SK-N-SH treated with all-trans-retinoic acid at 6 μM for 48 hours (cell line): ENCODE data around the gene KIF4A.

Experiments used
- ATAC-seq: fragments of 200-7000 bp; cut with Tn5 transposase; 3 replicates; pipeline ENCODE4 v1.9.1; 2020; ENCODE audit warnings: mild to moderate bottlenecking, moderate library complexity
- ARNTL ChIP-seq: fragments of 450-650 bp; formaldehyde crosslinking; IDR thresholded peaks from 2 replicates; pipeline ENCODE4 v1.5.0; 2020; ENCODE audit warnings: low read depth, mild to moderate bottlenecking, moderate library complexity, borderline replicate concordance
- BACH2 ChIP-seq: fragments of 250-450 bp; sonication (Bioruptor Pico); IDR thresholded peaks from 2 replicates; pipeline ENCODE4 v1.9.0; 2021; ENCODE audit warnings: mild to moderate bottlenecking, borderline replicate concordance
- CSDC2 ChIP-seq: fragments of 250-450 bp; sonication (Bioruptor Pico); IDR thresholded peaks from 2 replicates; pipeline ENCODE4 v1.5.0; 2020; ENCODE audit warnings: mild to moderate bottlenecking, moderate library complexity
- ESRRG ChIP-seq: fragments of 250-450 bp; sonication (Bioruptor Pico); IDR thresholded peaks from 2 replicates; pipeline ENCODE4 v1.6.1; 2021; ENCODE audit warnings: mild to moderate bottlenecking
- GLIS3 ChIP-seq: fragments of 250-450 bp; sonication (Bioruptor Pico); IDR thresholded peaks from 2 replicates; pipeline ENCODE4 v1.5.0; 2020; ENCODE audit warnings: mild to moderate bottlenecking, moderate library complexity
- OSR1 ChIP-seq: fragments of 250-450 bp; sonication (Bioruptor Pico); IDR thresholded peaks from 2 replicates; pipeline ENCODE4 v1.8.0; 2022; ENCODE audit warnings: moderate library complexity, mild to moderate bottlenecking, inconsistent platforms
- PPARA ChIP-seq: fragments of 250-450 bp; sonication (Bioruptor Pico); IDR thresholded peaks from 2 replicates; pipeline ENCODE4 v1.5.0; 2020; ENCODE audit warnings: mild to moderate bottlenecking, borderline replicate concordance
- RARB ChIP-seq: fragments of 250-450 bp; sonication (Bioruptor Pico); IDR thresholded peaks from 2 replicates; pipeline ENCODE4 v1.8.0; 2021; ENCODE audit warnings: mild to moderate bottlenecking, moderate library complexity
- SNAI2 ChIP-seq: fragments of 250-450 bp; sonication (Bioruptor Pico); IDR thresholded peaks from 2 replicates; pipeline ENCODE4 v1.5.0; 2020; ENCODE audit warnings: mild to moderate bottlenecking, moderate library complexity
- TCF4 ChIP-seq: fragments of 250-450 bp; sonication (Bioruptor Pico); IDR thresholded peaks from 2 replicates; pipeline ENCODE4 v1.8.0; 2021; ENCODE audit warnings: mild to moderate bottlenecking, moderate library complexity, borderline replicate concordance
- TOX ChIP-seq: fragments of 250-450 bp; sonication (Bioruptor Pico); IDR thresholded peaks from 2 replicates; pipeline ENCODE4 v1.8.0; 2021; ENCODE audit warnings: mild to moderate bottlenecking, moderate library complexity, borderline replicate concordance
- ZFP3 ChIP-seq: fragments of 250-450 bp; sonication (Bioruptor Pico); IDR thresholded peaks from 2 replicates; pipeline ENCODE4 v1.5.0; 2020; ENCODE audit warnings: mild to moderate bottlenecking, moderate library complexity
- ZFP30 ChIP-seq: fragments of 450-650 bp; formaldehyde crosslinking; IDR thresholded peaks from 2 replicates; pipeline ENCODE4 v1.5.0; 2022; ENCODE audit warnings: mild to moderate bottlenecking, moderate library complexity
- ZNF565 ChIP-seq: fragments of 450-650 bp; formaldehyde crosslinking; conservative IDR thresholded peaks from 2 replicates; pipeline ENCODE4 v1.5.0; 2020; ENCODE audit warnings: low read depth, mild to moderate bottlenecking, moderate library complexity
- ZNF70 ChIP-seq: fragments of 450-650 bp; formaldehyde crosslinking; IDR thresholded peaks from 2 replicates; pipeline ENCODE4 v1.5.0; 2020; ENCODE audit warnings: mild to moderate bottlenecking, moderate library complexity
- ZNF8 ChIP-seq: fragments of 450-650 bp; formaldehyde crosslinking; IDR thresholded peaks from 2 replicates; pipeline ENCODE4 v1.5.0; 2020; ENCODE audit warnings: mild to moderate bottlenecking, moderate library complexity
- TF ChIP-seq, protein P1 (sequence below): fragments of 250-450 bp; sonication (Bioruptor Pico); IDR thresholded peaks from 2 replicates; pipeline ENCODE4 v1.8.0; 2020; ENCODE audit warnings: mild to moderate bottlenecking, moderate library complexity, borderline replicate concordance
- TF ChIP-seq, protein P2 (sequence below): fragments of 250-450 bp; sonication (Bioruptor Pico); IDR thresholded peaks from 2 replicates; pipeline ENCODE4 v1.8.0; 2021; ENCODE audit warnings: low read depth, mild to moderate bottlenecking, moderate library complexity, borderline replicate concordance
- TF ChIP-seq, protein P3 (sequence below): fragments of 250-450 bp; sonication (Bioruptor Pico); IDR thresholded peaks from 2 replicates; pipeline ENCODE4 v1.5.1; 2020; ENCODE audit warnings: low read depth, mild to moderate bottlenecking, moderate library complexity

The KIF4A gene

GRCh38 chrX:70426286-70427278 is 136.7 kb downstream of the KIF4A start:
- no peak for TF ChIP-seq ZNF8 (CRISPR knock-in tag)
- no peak for TF ChIP-seq ZFP30 (CRISPR knock-in tag)
- no peak for TF ChIP-seq ZNF565 (CRISPR knock-in tag)
- TF ChIP-seq TCF4 (CRISPR knock-in tag), result no peak
- no peak for TF ChIP-seq PPARA (CRISPR knock-in tag)
- TF ChIP-seq, protein P1, sequence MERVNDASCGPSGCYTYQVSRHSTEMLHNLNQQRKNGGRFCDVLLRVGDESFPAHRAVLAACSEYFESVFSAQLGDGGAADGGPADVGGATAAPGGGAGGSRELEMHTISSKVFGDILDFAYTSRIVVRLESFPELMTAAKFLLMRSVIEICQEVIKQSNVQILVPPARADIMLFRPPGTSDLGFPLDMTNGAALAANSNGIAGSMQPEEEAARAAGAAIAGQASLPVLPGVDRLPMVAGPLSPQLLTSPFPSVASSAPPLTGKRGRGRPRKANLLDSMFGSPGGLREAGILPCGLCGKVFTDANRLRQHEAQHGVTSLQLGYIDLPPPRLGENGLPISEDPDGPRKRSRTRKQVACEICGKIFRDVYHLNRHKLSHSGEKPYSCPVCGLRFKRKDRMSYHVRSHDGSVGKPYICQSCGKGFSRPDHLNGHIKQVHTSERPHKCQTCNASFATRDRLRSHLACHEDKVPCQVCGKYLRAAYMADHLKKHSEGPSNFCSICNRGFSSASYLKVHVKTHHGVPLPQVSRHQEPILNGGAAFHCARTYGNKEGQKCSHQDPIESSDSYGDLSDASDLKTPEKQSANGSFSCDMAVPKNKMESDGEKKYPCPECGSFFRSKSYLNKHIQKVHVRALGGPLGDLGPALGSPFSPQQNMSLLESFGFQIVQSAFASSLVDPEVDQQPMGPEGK (CRISPR knock-in tag), result no peak
- TF ChIP-seq, protein P2, sequence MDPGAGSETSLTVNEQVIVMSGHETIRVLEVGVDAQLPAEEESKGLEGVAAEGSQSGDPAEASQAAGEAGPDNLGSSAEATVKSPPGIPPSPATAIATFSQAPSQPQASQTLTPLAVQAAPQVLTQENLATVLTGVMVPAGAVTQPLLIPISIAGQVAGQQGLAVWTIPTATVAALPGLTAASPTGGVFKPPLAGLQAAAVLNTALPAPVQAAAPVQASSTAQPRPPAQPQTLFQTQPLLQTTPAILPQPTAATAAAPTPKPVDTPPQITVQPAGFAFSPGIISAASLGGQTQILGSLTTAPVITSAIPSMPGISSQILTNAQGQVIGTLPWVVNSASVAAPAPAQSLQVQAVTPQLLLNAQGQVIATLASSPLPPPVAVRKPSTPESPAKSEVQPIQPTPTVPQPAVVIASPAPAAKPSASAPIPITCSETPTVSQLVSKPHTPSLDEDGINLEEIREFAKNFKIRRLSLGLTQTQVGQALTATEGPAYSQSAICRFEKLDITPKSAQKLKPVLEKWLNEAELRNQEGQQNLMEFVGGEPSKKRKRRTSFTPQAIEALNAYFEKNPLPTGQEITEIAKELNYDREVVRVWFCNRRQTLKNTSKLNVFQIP (CRISPR knock-in tag), result no peak
- TF ChIP-seq BACH2, result no peak
- no peak for TF ChIP-seq ZFP3
- TF ChIP-seq, all 23 proteins: peak for 0
- ATAC-seq, result no peak

DNA sequence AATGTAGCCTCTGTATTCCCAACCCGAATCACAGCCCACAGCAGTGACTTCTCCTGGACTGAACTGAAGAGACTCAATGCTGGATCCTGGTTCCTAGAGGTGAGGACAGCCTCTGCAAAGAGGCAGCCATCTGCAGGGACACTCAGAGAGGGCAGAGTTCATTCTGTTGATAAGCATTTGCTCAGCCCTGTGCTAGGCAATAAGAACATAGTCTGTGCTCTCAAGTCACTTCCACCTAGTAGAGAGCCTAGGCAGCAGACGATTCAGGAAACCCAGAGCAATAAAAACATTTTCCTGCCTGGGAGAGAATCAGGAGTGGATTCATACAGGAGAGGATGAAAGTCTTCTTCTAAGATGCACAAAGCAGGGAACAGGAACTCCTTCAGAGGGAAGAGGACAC is 137.5 kb downstream of the KIF4A start:
- TF ChIP-seq GLIS3 (no peak), ESRRG (CRISPR knock-in tag) (no peak), TCF4 (CRISPR knock-in tag) (no peak), BACH2 (no peak), RARB (no peak)
- TF ChIP-seq, protein P2 (CRISPR knock-in tag), result no peak

GRCh38 chrX:70429759-70430158 is 139.9 kb downstream of the KIF4A start:
- no peak for ATAC-seq
- TF ChIP-seq, protein P1 (CRISPR knock-in tag), result no peak
- TF ChIP-seq TOX (CRISPR knock-in tag) (no peak), ZNF70 (CRISPR knock-in tag) (no peak), OSR1 (CRISPR knock-in tag) (no peak), ZNF8 (CRISPR knock-in tag) (no peak), CSDC2 (CRISPR knock-in tag) (no peak), BACH2 (no peak), GLIS3 (no peak), SNAI2 (CRISPR knock-in tag) (no peak), RARB (no peak), ESRRG (CRISPR knock-in tag) (no peak), TCF4 (CRISPR knock-in tag) (no peak), ARNTL (CRISPR knock-in tag) (no peak)
- TF ChIP-seq, protein P3, sequence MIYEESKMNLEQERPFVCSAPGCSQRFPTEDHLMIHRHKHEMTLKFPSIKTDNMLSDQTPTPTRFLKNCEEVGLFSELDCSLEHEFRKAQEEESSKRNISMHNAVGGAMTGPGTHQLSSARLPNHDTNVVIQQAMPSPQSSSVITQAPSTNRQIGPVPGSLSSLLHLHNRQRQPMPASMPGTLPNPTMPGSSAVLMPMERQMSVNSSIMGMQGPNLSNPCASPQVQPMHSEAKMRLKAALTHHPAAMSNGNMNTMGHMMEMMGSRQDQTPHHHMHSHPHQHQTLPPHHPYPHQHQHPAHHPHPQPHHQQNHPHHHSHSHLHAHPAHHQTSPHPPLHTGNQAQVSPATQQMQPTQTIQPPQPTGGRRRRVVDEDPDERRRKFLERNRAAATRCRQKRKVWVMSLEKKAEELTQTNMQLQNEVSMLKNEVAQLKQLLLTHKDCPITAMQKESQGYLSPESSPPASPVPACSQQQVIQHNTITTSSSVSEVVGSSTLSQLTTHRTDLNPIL (CRISPR knock-in tag), result no peak
- TF ChIP-seq, protein P2 (CRISPR knock-in tag), result no peak

More for the DNA sequence above, 137.5 kb downstream of the KIF4A start:
- ATAC-seq, result no peak
